ENCODE data around the gene PHLDA3.

Gene PHLDA3

GRCh38 chr1:201504799-201505502, 36.0 kb upstream of the PHLDA3 start:
- Histone ChIP-seq H3K27me3 (ENCODE audit: control insufficient read depth, insufficient read depth, low read length) (no peaks in the 10 kb centered on the region), H3K9ac (no peak overlapping the region), H3K9me3 (ENCODE audit: control insufficient read depth, low read length) (no peaks in the 10 kb centered on the region), H3K4me1 (peaks cover 62% of the 10 kb centered on the region), H3K36me3 (ENCODE audit: control insufficient read depth, insufficient read depth, low read length) (no peaks in the 10 kb centered on the region), H2AFZ (no peak overlapping the region), H3K27ac (peak overlapping the region; percentile 99), H3K4me3 (ENCODE audit: low read depth, low read length) (peak overlapping the region; percentile 81), H3K79me2 (peaks cover 23% of the 10 kb centered on the region), H3K4me2 (ENCODE audit: low read length) (peak overlapping the region; percentile 93)
- no peak for TF ChIP-seq CTCF (IDR thresholded peaks at IDR 0.05)

DNA sequence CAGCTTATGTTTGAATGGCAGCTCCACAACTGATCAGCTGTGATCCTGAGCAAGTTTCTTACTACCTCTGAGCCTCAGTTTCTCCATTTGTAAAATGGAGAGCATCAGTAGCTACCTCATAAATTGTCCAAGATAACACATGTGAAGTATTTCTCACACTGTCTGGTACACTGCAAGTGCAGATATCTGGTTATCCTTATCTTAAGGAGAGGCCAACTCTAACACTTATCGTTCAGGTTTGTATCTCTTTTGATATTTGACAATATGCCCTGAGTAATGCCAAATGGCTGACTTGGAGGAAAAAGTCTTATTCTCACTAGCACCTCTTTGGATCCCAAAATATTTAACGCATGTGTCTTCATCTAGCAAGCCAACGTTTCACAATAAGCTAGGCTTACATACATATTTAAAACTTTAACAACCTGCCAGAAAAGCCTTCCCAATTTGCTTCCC, 35.2 kb upstream of the PHLDA3 start:
- no peaks in the 10 kb centered on the region for H3K36me3 ChIP-seq (ENCODE audit: control insufficient read depth, insufficient read depth, low read length)
- H3K79me2 ChIP-seq, result peaks cover 27% of the 10 kb centered on the region
- H2AFZ ChIP-seq, result no peak overlapping the region
- peak overlapping the region; percentile 61 for H3K9ac ChIP-seq
- H3K9me3 ChIP-seq (ENCODE audit: control insufficient read depth, low read length), result no peaks in the 10 kb centered on the region
- peak overlapping the region; percentile 99 for H3K27ac ChIP-seq
- peaks cover 66% of the 10 kb centered on the region for H3K4me1 ChIP-seq
- H3K4me2 ChIP-seq (ENCODE audit: low read length), result peak overlapping the region; percentile 29
- TF ChIP-seq CTCF (IDR thresholded peaks at IDR 0.05), result no peak
- H3K27me3 ChIP-seq (ENCODE audit: control insufficient read depth, insufficient read depth, low read length), result no peaks in the 10 kb centered on the region
- H3K4me3 ChIP-seq (ENCODE audit: low read depth, low read length), result no peak overlapping the region

GRCh38 chr1:201503397-201504176, 34.6 kb upstream of the PHLDA3 start:
- Histone ChIP-seq H3K4me3 (ENCODE audit: low read depth, low read length) (peak overlapping the region; percentile 12), H3K9ac (peak overlapping the region; percentile 61), H3K27ac (peak overlapping the region; percentile 99), H3K27me3 (ENCODE audit: control insufficient read depth, insufficient read depth, low read length) (no peaks in the 10 kb centered on the region), H3K4me2 (ENCODE audit: low read length) (peak overlapping the region; percentile 29), H3K9me3 (ENCODE audit: control insufficient read depth, low read length) (no peaks in the 10 kb centered on the region), H3K4me1 (peaks cover 71% of the 10 kb centered on the region), H2AFZ (no peak overlapping the region), H3K36me3 (ENCODE audit: control insufficient read depth, insufficient read depth, low read length) (no peaks in the 10 kb centered on the region), H3K79me2 (peaks cover 32% of the 10 kb centered on the region)
- no peak for TF ChIP-seq CTCF (IDR thresholded peaks at IDR 0.05)

DNA sequence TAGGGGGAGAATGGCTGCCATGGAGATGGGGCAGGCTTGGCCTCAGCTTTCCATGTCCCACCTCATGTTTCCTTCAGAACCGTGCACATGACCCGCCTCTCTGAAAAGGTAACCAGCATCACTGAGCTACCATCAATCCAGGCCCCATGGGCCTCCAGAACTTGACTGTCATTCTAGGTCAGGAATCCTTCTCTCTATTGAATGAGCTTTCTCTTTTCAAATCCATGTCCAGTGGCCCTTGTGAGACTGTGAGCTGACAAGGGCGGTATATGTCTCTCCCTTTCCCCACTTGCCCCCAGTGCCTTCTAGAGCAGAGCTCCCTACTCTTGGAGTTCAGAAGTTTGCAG, 33.5 kb upstream of the PHLDA3 start:
- peaks cover 40% of the 10 kb centered on the region for H3K79me2 ChIP-seq
- H3K9ac ChIP-seq, result no peak overlapping the region
- H2AFZ ChIP-seq, result no peak overlapping the region
- H3K4me3 ChIP-seq (ENCODE audit: low read depth, low read length), result no peak overlapping the region
- no peaks in the 10 kb centered on the region for H3K36me3 ChIP-seq (ENCODE audit: control insufficient read depth, insufficient read depth, low read length)
- no peaks in the 10 kb centered on the region for H3K9me3 ChIP-seq (ENCODE audit: control insufficient read depth, low read length)
- no peak for TF ChIP-seq CTCF (IDR thresholded peaks at IDR 0.05)
- peak overlapping the region; percentile 99 for H3K27ac ChIP-seq
- peak overlapping the region; percentile 64 for H3K4me2 ChIP-seq (ENCODE audit: low read length)
- peaks cover 71% of the 10 kb centered on the region for H3K4me1 ChIP-seq
- H3K27me3 ChIP-seq (ENCODE audit: control insufficient read depth, insufficient read depth, low read length), result no peaks in the 10 kb centered on the region
